Right forelimb (tissue), 1 donor: ENCODE results near the gene CNIH1.
"Not testable (repeated sequence)": the region's sequence is repeated elsewhere in the genome, so short reads cannot be mapped to it uniquely, and the experiment has no call there.

Experiments used
- DNase-seq: peaks from one replicate; pipeline ENCODE4 v3.0.0-alpha.2; 2018

The CNIH1 gene

GRCh38 chr14:54378893-54379292, 62.3 kb downstream of the CNIH1 start:
- not testable (repeated sequence) for DNase-seq

- no peak for DNase-seq
Measured at GRCh38 chr14:54377501-54377900, 63.7 kb downstream of the CNIH1 start.

GRCh38 chr14:54374117-54374884, 66.9 kb downstream of the CNIH1 start:
- DNase-seq, result no peak
